ENCODE results near the gene FAM111A.

The FAM111A gene

DNA sequence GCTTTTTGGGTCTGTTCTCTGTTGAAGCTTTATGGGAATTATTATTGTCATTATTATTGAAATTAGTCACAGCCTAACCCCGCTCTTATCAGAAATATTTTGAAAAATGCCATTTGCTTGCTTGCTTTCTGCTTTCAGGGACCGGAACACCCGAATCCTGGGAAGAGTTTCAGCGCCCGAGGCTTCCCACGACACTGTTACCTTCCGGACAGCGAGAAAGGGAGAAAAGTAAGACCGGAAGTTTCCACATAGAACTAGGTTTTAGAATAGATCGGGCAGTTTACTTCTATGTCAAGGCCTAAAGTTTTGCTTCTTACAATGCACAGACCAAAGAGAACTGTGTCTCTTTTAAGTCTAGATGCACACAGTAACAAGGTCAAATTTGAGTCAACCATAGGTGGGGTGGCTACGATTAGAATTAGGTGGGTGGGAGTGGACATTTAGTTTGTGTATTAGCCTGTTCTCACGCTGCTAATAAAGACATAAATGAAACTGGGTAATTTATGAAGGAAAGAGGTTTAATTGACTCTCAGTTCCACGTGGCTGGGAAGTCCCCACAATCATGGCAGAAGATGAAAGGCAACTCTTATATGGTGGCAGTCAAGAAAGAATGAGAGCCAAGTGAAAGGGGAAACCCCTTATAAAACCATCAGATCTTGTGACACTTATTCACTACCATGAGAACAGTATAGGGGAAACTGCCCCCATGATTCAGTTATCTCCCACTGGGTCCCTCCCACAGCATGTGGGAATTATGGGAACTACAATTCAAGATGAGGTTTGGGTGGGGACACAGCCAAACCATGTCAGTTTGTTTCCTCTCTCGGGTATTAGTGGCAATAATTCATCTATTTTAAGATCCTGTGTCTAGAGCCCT lies 57.1 kb downstream of the FAM111A start:
- no peak for DNase-seq (ENCODE audit: low read depth in 2 of 2)

DNA sequence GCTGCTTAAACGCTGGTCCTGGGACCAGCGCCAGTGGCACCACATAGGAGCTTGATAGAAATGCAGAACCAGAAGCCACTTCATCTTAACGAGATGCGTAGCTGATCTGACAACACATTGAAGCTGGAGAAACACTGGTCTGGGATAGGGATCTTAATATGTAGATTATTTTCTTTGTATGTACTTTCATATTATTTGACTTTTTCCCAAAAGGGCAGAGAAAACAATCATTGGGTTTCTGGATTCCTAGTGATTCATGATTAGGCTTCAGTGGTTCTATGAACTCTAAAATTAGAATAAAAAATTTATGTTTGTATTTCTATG lies 57.7 kb downstream of the FAM111A start:
- DNase-seq (ENCODE audit: low read depth in 2 of 2), result no peak

DNA sequence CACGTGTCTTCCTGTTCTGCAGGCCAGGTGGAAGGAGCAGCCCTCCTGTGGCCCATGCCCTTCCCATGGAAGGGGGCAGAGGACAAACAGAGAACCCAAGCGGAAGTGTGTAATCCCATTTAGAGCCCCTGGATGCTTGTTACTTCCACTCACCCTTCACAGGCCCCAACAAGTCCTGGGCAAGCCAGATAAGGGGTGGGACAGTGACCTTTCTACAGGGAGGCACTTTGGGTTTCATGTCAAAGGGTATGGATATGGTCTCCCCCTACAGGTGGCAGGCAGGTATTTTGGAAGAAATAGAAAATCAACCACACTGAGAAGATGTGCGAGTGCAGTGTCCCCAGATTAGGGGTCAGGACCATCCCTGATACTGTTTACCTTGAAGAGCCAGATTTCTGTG lies 58.7 kb downstream of the FAM111A start:
- DNase-seq (ENCODE audit: low read depth in 2 of 2), result no peak
